ENCODE measurements around the gene MALAT1.

MALAT1 gene

GRCh38 chr11:65538232-65538914, 39.5 kb downstream of the MALAT1 start:
- no peaks in the 10 kb centered on the region for H4K20me1 ChIP-seq (ENCODE audit: insufficient read depth, low read length)
- 0 out of 2 replicates have a peak, but pooled peaks cover 3% of the 10 kb centered on the region for H3K79me2 ChIP-seq (ENCODE audit: low read length)
- no peaks in the 10 kb centered on the region for H3K9me2 ChIP-seq (replicated peaks; ENCODE audit: insufficient read depth, low read length)
- H3K27me3 ChIP-seq (replicated peaks; ENCODE audit: insufficient read depth, low read length): no peaks in the 10 kb centered on the region
- H3K4me3 ChIP-seq (ENCODE audit: low read length): no peak overlapping the region
- H3K36me3 ChIP-seq (replicated peaks; ENCODE audit: insufficient read depth, low read length): no peaks in the 10 kb centered on the region; the same call in 1 of the 2 replicates
- H3K9me3 ChIP-seq (replicated peaks; ENCODE audit: insufficient read depth, low read length): no peaks in the 10 kb centered on the region
- H3K9ac ChIP-seq (ENCODE audit: low read length): no peak overlapping the region
- TF ChIP-seq EZH2 (optimal IDR thresholded peaks at IDR 0.05; ENCODE audit: low read depth, low read length) (no peak), CTCF (IDR thresholded peaks at IDR 0.05; ENCODE audit: low read length) (no peak), EZH2phosphoT487 (IDR thresholded peaks at IDR 0.05; ENCODE audit: low read length) (no peak)
- H3K27ac ChIP-seq (ENCODE audit: low read length): no peak overlapping the region
- DNase-seq: no peak
- peaks cover 27% of the 10 kb centered on the region for H3F3A ChIP-seq (ENCODE audit: insufficient read depth, low read length)
- H3K4me1 ChIP-seq (ENCODE audit: low read length): peaks cover 15% of the 10 kb centered on the region
- H2AFZ ChIP-seq (ENCODE audit: low read length): no peak overlapping the region
- no peak overlapping the region for H3K4me2 ChIP-seq (ENCODE audit: low read depth, low read length)

- peak overlapping the region; percentile 51; the same call in 1 of the 2 replicates for H2AFZ ChIP-seq (ENCODE audit: low read length)
- no peaks in the 10 kb centered on the region for H4K20me1 ChIP-seq (ENCODE audit: insufficient read depth, low read length)
- DNase-seq: no peak
- H3F3A ChIP-seq (ENCODE audit: insufficient read depth, low read length): peaks cover 27% of the 10 kb centered on the region
- H3K4me2 ChIP-seq (ENCODE audit: low read depth, low read length): peak overlapping the region; percentile 86; the same call in 1 of the 2 replicates
- no peak overlapping the region for H3K9ac ChIP-seq (ENCODE audit: low read length)
- no peaks in the 10 kb centered on the region for H3K9me3 ChIP-seq (replicated peaks; ENCODE audit: insufficient read depth, low read length)
- no peak for TF ChIP-seq EZH2phosphoT487 (IDR thresholded peaks at IDR 0.05; ENCODE audit: low read length)
- TF ChIP-seq CTCF (IDR thresholded peaks at IDR 0.05; ENCODE audit: low read length): no peak
- TF ChIP-seq EZH2 (optimal IDR thresholded peaks at IDR 0.05; ENCODE audit: low read depth, low read length): no peak
- peak overlapping the region; percentile 70 for H3K4me3 ChIP-seq (ENCODE audit: low read length)
- no peaks in the 10 kb centered on the region for H3K27me3 ChIP-seq (replicated peaks; ENCODE audit: insufficient read depth, low read length)
- H3K9me2 ChIP-seq (replicated peaks; ENCODE audit: insufficient read depth, low read length): no peaks in the 10 kb centered on the region
- no peaks in the 10 kb centered on the region; the same call in 1 of the 2 replicates for H3K36me3 ChIP-seq (replicated peaks; ENCODE audit: insufficient read depth, low read length)
- H3K4me1 ChIP-seq (ENCODE audit: low read length): peaks cover 15% of the 10 kb centered on the region
- peak overlapping the region; percentile 76; the same call in 1 of the 2 replicates for H3K27ac ChIP-seq (ENCODE audit: low read length)
- H3K79me2 ChIP-seq (ENCODE audit: low read length): 0 out of 2 replicates have a peak, but pooled peaks cover 3% of the 10 kb centered on the region
Measured at GRCh38 chr11:65538915-65539743, 40.3 kb downstream of the MALAT1 start.

- Histone ChIP-seq H3K9me3 (replicated peaks; ENCODE audit: insufficient read depth, low read length) (no peaks in the 10 kb centered on the region), H3K36me3 (replicated peaks; ENCODE audit: insufficient read depth, low read length) (no peaks in the 10 kb centered on the region; the same call in 1 of the 2 replicates), H3F3A (ENCODE audit: insufficient read depth, low read length) (peaks cover 27% of the 10 kb centered on the region), H3K27ac (ENCODE audit: low read length) (peak overlapping the region; percentile 76; the same call in 1 of the 2 replicates), H3K4me3 (ENCODE audit: low read length) (peak overlapping the region; percentile 70), H3K79me2 (ENCODE audit: low read length) (0 out of 2 replicates have a peak, but pooled peaks cover 3% of the 10 kb centered on the region), H3K4me1 (ENCODE audit: low read length) (peaks cover 15% of the 10 kb centered on the region), H3K27me3 (replicated peaks; ENCODE audit: insufficient read depth, low read length) (no peaks in the 10 kb centered on the region), H3K9me2 (replicated peaks; ENCODE audit: insufficient read depth, low read length) (no peaks in the 10 kb centered on the region), H3K9ac (ENCODE audit: low read length) (peak overlapping the region; percentile 49), H4K20me1 (ENCODE audit: insufficient read depth, low read length) (no peaks in the 10 kb centered on the region), H2AFZ (ENCODE audit: low read length) (peak overlapping the region; percentile 51), H3K4me2 (ENCODE audit: low read depth, low read length) (peak overlapping the region; percentile 86; the same call in 1 of the 2 replicates)
- TF ChIP-seq CTCF (IDR thresholded peaks at IDR 0.05; ENCODE audit: low read length) (no peak), EZH2 (optimal IDR thresholded peaks at IDR 0.05; ENCODE audit: low read depth, low read length) (no peak), EZH2phosphoT487 (IDR thresholded peaks at IDR 0.05; ENCODE audit: low read length) (no peak)
- peak; percentile 89 for DNase-seq
Measured at GRCh38 chr11:65539744-65540289, 41.0 kb downstream of the MALAT1 start.

All from MM.1S (cell line).